H1 (cell line): ENCODE results near the gene ATG9B. TPM values are rescaled to one million over a fixed set of nuclear protein-coding genes. Genes with fewer than 3 reads are reported as not detected.
A peak's percentile ranks its signal among the peaks of the same experiment; 100 is the strongest.

Experiments
- ASH2L ChIP-seq: fragments of 200-600, 300-600 bp; sonication (generic); IDR thresholded peaks from one replicate; pipeline ENCODE4 v1.7.1; 2017; ENCODE audit warnings: low read length
- BACH1 ChIP-seq: IDR thresholded peaks from 2 replicates; pipeline ENCODE4 v1.6.1; 2012; ENCODE audit warnings: low read length, improper control_type of control experiment
- BRCA1 ChIP-seq: IDR thresholded peaks from 2 replicates; pipeline ENCODE4 v1.6.1; 2012; ENCODE audit warnings: low read depth, low read length, improper control_type of control experiment
- CBX5 ChIP-seq: fragments of 300-800, 300-1000 bp; sonication (generic); IDR thresholded peaks from 2 replicates; pipeline ENCODE4 v1.7.1; 2016; ENCODE audit warnings: antibody characterized with exemption, low read length, low read depth
- CBX8 ChIP-seq: fragments of 300-800, 300-1000 bp; sonication (generic); IDR thresholded peaks from 2 replicates; pipeline ENCODE4 v1.7.1; 2016; ENCODE audit warnings: low read depth, low read length, borderline replicate concordance
- CHD1 ChIP-seq: IDR thresholded peaks from 2 replicates; pipeline ENCODE4 v1.6.1; 2012; ENCODE audit warnings: low read depth, low read length, improper control_type of control experiment
- EP300 ChIP-seq, 2 experiments: IDR thresholded peaks; 1 replicate in 1 of 2; 2 replicates in 1 of 2; pipeline ENCODE4 v1.6.1; 2011 to 2012; ENCODE audit warnings: low read depth in 2 of 2, low read length in 2 of 2, mild to moderate bottlenecking in 2 of 2, borderline replicate concordance in 1 of 2, inconsistent platforms in 1 of 2, moderate library complexity in 1 of 2
- GTF2F1 ChIP-seq: IDR thresholded peaks from 2 replicates; pipeline ENCODE4 v1.6.1; 2012; ENCODE audit warnings: low read depth, low read length, improper control_type of control experiment, borderline replicate concordance
- HDAC2 ChIP-seq, 2 experiments: fragments of 300-600 bp in 1 of 2; sonication (generic) in 1 of 2; IDR thresholded peaks; 2 replicates each; pipeline ENCODE4 v1.6.1; 2011 to 2012; ENCODE audit warnings: low read depth in 2 of 2, low read length in 2 of 2, mild to moderate bottlenecking in 2 of 2, moderate library complexity in 2 of 2, borderline replicate concordance in 1 of 2, inconsistent platforms in 1 of 2
- HDAC6 ChIP-seq: IDR thresholded peaks from one replicate; pipeline ENCODE4 v1.7.1; 2012; ENCODE audit warnings: low read depth, mild to moderate bottlenecking, inconsistent platforms, low read length, moderate library complexity
- KDM1A ChIP-seq: fragments of 200-600, 300-600 bp; sonication (generic); IDR thresholded peaks from 2 replicates; pipeline ENCODE4 v1.7.1; 2016; ENCODE audit warnings: mild to moderate bottlenecking, low read length, borderline replicate concordance
- KDM4A ChIP-seq: IDR thresholded peaks from one replicate; pipeline ENCODE4 v1.7.1; 2012; ENCODE audit warnings: low read depth, mild to moderate bottlenecking, moderate library complexity, low read length, inconsistent platforms; ENCODE audit not compliant: severe bottlenecking
- KDM5A ChIP-seq: fragments of 200-600 bp; IDR thresholded peaks from 2 replicates; pipeline ENCODE4 v1.7.1; 2012; ENCODE audit warnings: mild to moderate bottlenecking, low read length, inconsistent platforms, mixed read lengths
- PHF8 ChIP-seq: fragments of 200-600 bp; sonication (generic); conservative IDR thresholded peaks from 2 replicates; pipeline ENCODE4 v1.7.1; 2012; ENCODE audit warnings: low read depth, mild to moderate bottlenecking, inconsistent platforms, low read length, moderate library complexity
- POLR2AphosphoS5 ChIP-seq: IDR thresholded peaks from 2 replicates; pipeline ENCODE4 v1.6.1; 2011; ENCODE audit warnings: low read depth, low read length
- RFX5 ChIP-seq: IDR thresholded peaks from 2 replicates; pipeline ENCODE4 v1.6.1; 2011; ENCODE audit warnings: low read depth, low read length, improper control_type of control experiment, borderline replicate concordance
- SP2 ChIP-seq: IDR thresholded peaks from 2 replicates; pipeline ENCODE4 v1.6.1; 2012; ENCODE audit warnings: mild to moderate bottlenecking, low read length, inconsistent platforms
- SP4 ChIP-seq: IDR thresholded peaks from 2 replicates; pipeline ENCODE4 v1.6.1; 2012; ENCODE audit warnings: low read length, inconsistent platforms
- TEAD4 ChIP-seq: IDR thresholded peaks from 2 replicates; pipeline ENCODE4 v1.6.1; 2012; ENCODE audit warnings: low read depth, low read length, inconsistent platforms, mixed read lengths
- polyA plus RNA-seq, 7 experiments: library from polyadenylated mRNA; depleted of rRNA in 3 of 7; stranded (reverse) in 5 of 7; unstranded in 2 of 7; fragments of >200 nt in 5 of 7; fragments of 200-250 nt in 2 of 7; gene quantifications; 1 replicate in 5 of 7; 2 replicates in 1 of 7; 4 replicates in 1 of 7; pipeline versions ENCODE4 v1.2.1 to v1.2.3, GENCODE V29; 2011 to 2013; ENCODE audit warnings: missing spikeins in 2 of 7, mixed read lengths in 2 of 7
- total RNA-seq: library from RNA; stranded (reverse); fragmentation: NEBNext Ultra II Directional; extraction: Animal tissue kit (Norgen Biotek cat#: 25700); gene quantifications from 2 replicates; pipeline ENCODE4 v1.2.1, GENCODE V29; 2021
- TF ChIP-seq, protein P1 (sequence below): IDR thresholded peaks from 2 replicates; pipeline ENCODE4 v1.6.1; 2011; ENCODE audit warnings: low read length, improper control_type of control experiment
- TF ChIP-seq, protein P2 (sequence below): IDR thresholded peaks from 2 replicates; pipeline ENCODE4 v1.6.1; 2011; ENCODE audit warnings: low read depth, mild to moderate bottlenecking, low read length; ENCODE audit not compliant: insufficient read depth

ATG9B gene
- total and polyA plus RNA-seq, 2 of the 8 experiments (the other 6 are each of a cell fraction or from before 2014, with no cell fraction given): 1.4 to 2.3 TPM

- no peak for TF ChIP-seq RFX5
- TF ChIP-seq KDM4A: peak; percentile 90
- TF ChIP-seq, protein P1, sequence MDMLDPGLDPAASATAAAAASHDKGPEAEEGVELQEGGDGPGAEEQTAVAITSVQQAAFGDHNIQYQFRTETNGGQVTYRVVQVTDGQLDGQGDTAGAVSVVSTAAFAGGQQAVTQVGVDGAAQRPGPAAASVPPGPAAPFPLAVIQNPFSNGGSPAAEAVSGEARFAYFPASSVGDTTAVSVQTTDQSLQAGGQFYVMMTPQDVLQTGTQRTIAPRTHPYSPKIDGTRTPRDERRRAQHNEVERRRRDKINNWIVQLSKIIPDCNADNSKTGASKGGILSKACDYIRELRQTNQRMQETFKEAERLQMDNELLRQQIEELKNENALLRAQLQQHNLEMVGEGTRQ: peak; percentile 99
- TF ChIP-seq CBX8: no peak
- TF ChIP-seq SP2: no peak
- TF ChIP-seq TEAD4: no peak
- TF ChIP-seq, protein P2, sequence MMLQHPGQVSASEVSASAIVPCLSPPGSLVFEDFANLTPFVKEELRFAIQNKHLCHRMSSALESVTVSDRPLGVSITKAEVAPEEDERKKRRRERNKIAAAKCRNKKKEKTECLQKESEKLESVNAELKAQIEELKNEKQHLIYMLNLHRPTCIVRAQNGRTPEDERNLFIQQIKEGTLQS: peak; percentile 97
- TF ChIP-seq BRCA1: no peak
- TF ChIP-seq KDM5A: no peak
- TF ChIP-seq GTF2F1: no peak; the same call in 1 of the 2 replicates
- 0 out of 4 replicates have a peak, but pooled peaks of 1 of the 2 experiments have one; percentile 28 for TF ChIP-seq HDAC2 (IDR thresholded peaks at IDR 0.05; ENCODE audit: borderline replicate concordance in 1 of 2, low read depth in 2 of 2, low read length in 2 of 2)
- peak in 1 of 2 experiments; percentile 19; a peak in 1 of 3 replicates for TF ChIP-seq EP300 (IDR thresholded peaks at IDR 0.05; ENCODE audit: borderline replicate concordance in 1 of 2, low read depth in 2 of 2, low read length in 2 of 2)
- TF ChIP-seq KDM1A: no peak
- TF ChIP-seq BACH1: no peak
- peak; percentile 95; the same call in 1 of the 2 replicates for TF ChIP-seq SP4
- peak; percentile 73 for TF ChIP-seq ASH2L
- TF ChIP-seq CBX5: no peak
- TF ChIP-seq PHF8: no peak; the same call in 1 of the 2 replicates
- no peak for TF ChIP-seq HDAC6
- TF ChIP-seq CHD1: no peak
- no peak for TF ChIP-seq POLR2AphosphoS5
Measured at GRCh38 chr7:151062399-151063211, 38.3 kb upstream of the ATG9B start (continued).
